GM19023 (cell line): Measurements from ENCODE around the gene XKRX.

Experiments
- ATAC-seq: cut with Tn5 transposase; IDR thresholded peaks from one replicate; pipeline ENCODE4 v1.9.1; 2021; ENCODE audit warnings: mild to moderate bottlenecking, moderate library complexity; ENCODE audit not compliant: unreplicated experiment

The XKRX gene

GRCh38 chrX:100928660-100929613 lies at the start of gene XKRX:
Gene XKRX (minus strand): TSS chrX:100928917. CDS start chrX:100928304, 613 bp downstream.
- peak; percentile 73 for ATAC-seq

DNA sequence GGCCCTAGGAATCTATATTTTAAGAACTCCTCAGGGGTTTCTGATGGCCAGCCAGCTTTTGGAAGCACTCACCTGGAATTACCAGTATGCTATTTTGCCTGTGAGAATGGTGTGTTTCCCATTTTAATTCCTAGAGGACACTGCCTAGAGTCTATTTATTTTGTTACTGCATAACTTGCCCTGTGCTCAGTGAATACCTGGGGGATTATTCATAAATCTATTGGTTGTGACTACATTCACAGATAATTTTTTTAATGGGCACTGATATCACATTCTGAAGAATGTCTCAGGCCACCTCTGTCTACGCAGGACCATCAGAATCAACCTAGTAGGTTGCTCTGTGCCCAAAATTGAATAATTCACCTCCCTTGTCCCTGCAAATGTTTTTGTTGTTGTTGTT lies 47.5 kb upstream of the XKRX start:
- no peak for ATAC-seq

DNA sequence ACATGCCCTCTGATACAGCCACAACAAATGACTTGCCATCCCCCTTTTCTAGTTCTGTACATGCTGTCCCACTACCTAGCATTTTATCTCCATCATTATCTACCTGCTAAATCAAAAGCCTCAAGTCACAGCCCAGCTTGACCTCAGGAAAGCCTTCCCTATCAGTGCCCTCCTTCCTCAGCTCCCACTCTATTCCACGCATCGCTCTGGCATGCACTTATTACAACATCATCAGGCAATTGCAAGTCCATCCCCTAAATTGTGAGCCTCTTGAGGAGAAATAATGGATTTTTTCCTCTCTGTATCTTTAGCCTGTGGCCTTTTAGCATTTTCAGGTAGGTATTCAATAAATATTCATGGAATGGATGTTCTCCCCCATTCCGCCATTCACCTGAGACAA lies 46.5 kb upstream of the XKRX start:
- ATAC-seq, result no peak

- no peak for ATAC-seq
Observed at GRCh38 chrX:100973411-100973810, 44.7 kb upstream of the XKRX start.

- ATAC-seq, result no peak
Observed at GRCh38 chrX:100969936-100970335, 41.2 kb upstream of the XKRX start.

DNA sequence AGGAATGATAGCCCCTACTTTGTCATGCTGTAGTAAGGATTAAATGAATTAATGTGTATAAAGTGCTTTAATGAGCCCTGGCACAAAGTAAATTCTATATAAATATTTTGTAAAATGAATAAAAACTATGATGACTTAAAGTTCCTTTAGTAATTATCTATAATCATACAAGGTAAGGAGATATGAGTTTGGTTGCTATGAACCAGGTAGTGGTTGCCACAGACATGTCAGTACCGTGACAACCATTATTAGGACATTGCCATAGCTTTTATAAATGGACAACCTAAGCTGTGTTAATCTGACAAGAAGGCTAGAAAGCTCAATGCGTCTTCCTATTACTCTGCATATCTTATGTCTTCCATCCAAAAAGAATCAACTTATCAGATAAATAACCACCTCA lies 40.7 kb upstream of the XKRX start, which contains the start of gene ARL13A:
Gene ARL13A, plus strand, starts transcription at position 301 of the 400 bp plus-strand sequence. CDS start 3,982 bp downstream, outside the sequence.
- ATAC-seq, result no peak

DNA sequence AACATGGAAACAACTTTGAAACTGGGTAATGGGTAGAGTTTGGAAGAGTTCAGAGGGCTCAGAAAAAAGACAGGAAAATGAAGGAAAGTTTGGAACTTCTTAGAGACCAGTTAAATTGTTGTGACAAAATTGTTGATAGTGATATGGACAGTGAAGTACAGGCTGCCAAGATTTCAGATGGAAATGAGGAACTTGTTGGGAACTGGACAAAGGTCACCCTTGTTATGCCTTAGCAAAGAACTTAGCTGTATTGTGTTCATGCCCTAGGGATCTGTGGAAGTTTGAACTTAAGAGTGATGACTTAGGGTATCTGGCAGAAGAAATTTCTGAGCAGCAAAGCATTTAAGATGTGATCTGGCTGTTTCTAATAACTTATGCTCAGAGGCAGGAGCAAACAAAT lies 35.6 kb upstream of the XKRX start:
- no peak for ATAC-seq

DNA sequence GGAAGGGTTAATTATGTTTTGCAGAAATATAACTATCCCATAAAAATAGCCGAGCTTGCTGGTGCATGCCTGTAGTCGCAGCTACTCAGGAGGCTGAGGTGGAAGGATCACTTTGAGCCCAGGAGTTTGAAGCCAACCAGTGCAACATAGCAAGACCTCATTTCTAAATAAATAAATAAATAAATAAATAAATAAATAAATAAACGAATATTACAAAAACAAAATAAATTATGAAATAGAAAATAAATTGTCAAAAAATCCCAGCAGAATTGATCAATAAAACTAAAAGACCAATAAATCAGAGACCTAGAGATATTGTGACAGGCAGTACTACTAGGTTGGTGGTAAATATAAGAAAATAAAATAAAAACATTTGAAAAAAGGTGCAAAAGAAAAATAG lies 34.1 kb upstream of the XKRX start:
- ATAC-seq, result no peak

GRCh38 chrX:100948557-100948956 lies 19.8 kb upstream of the XKRX start:
- ATAC-seq, result no peak

DNA sequence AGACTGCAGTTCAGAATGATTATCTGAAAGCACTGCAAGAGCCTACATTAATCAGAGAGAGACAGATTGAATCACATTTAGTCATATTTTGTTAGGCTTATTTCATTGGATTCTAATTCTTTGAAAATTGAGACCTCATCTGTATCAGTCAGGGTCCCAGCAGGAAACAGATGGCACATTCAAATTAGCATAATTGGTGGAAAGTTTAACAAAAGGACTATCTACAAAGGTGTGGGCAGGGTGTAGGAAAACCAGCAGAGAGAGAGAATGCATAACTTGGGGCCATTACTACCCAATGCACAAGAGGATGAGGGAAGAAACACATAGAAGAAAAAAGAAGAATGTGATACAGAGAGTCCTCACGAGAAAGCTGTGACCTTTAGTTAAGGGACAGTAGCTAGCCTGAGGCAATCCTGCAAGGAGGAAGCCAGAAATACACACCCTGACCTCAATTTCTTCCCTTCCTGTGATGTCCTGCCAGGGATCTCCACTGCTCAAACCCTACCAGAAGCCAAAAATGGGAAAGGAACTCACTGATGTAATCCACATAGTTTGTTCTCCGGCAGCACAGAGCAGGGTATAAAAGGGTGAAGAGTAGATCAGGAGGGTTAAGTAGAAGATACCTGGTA lies 17.7 kb upstream of the XKRX start:
- ATAC-seq, result no peak

GRCh38 chrX:100944601-100945000 lies 15.9 kb upstream of the XKRX start:
- ATAC-seq, result no peak

- no peak for ATAC-seq
Observed at GRCh38 chrX:100939333-100939732, 10.6 kb upstream of the XKRX start.

DNA sequence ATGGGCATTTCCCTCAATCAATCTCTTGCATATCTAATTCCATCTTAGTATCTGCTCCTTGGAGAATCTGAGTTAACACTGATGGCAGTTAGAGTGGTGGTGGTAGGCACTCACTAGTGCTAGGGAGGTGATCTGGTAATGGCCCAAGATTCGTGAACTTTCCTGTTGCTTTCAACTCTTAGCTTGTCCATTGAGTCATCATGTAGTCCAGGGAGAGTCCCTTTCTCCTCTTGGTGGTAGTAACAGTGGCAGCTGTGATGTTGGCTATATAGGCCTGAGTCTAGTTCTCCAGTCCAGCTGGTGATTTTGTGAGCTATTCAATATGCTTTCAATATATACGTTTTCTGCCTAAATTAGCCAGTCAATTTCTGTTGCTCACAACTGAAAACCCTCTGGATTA lies 7.0 kb upstream of the XKRX start:
- no peak for ATAC-seq

DNA sequence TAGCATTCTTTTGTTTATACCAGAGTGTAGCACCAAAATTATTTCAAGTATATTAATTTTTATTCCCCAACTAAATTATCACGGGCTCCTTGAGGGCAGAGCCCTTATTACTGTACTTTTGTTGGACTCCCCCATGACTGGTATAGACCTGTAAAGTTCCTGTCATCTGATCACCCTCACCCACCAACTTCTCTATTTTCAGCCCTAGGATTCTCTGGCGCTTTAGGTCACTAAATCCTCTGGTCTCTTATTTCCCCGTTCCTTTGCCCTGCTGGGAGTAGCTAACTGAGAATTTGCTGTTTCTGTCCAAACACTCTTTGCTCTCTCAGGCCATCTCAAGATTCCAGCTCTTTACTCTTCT lies 3.2 kb upstream of the XKRX start:
- ATAC-seq, result no peak

DNA sequence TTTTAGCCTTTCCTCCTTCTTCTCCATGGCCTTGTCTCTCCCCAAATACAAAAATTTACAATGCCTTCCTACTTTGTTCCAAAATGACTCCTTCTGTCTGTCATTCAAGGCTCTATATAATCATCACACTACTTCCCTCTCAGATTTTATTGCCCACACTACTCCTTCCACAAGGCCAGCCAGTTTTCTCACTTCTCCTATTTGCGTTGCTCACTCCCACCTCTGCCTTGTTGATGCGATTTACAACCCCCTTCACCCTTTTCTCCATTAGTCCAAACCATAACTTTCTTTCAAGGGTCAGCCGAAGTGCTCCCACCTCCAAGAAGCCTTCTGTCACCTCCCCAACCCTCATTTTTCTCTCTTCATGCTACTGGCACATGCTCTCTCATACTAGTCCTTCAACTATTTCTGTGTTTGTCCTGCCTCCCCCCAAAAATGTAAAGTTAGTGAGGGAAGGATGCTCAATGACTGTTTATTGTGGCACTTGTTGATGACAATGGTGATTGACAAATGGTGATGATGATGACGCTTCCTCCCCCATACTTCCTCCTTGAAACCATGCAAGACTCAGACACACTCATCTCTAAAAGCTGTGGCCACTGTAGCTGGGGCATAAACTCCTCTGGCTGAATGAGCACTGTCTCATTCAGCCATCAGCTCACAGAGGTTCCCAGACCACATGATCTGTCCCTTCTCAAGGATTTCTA lies 2.7 kb upstream of the XKRX start:
- ATAC-seq, result peak; percentile 59

GRCh38 chrX:100926453-100926852 lies 2.3 kb downstream of the XKRX start:
- no peak for ATAC-seq

DNA sequence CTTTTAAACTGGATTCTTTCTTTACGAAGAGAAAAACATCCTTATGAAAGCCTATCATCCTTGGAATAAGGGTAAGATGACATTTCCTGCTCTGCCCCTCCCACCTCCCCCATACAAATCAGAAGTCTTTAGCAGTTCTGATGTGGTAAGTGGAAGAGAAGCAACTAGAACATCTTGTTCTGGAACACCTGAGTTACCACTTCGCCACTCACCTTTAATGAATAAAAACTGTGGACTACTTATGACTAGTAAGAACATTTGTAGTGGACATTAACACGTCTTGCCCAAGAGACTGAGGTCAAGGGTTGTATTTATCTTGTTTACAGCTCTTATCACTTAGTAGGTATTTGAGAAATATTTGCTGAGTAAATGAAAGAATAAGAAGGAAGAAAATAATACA lies 4.3 kb downstream of the XKRX start:
- no peak for ATAC-seq

DNA sequence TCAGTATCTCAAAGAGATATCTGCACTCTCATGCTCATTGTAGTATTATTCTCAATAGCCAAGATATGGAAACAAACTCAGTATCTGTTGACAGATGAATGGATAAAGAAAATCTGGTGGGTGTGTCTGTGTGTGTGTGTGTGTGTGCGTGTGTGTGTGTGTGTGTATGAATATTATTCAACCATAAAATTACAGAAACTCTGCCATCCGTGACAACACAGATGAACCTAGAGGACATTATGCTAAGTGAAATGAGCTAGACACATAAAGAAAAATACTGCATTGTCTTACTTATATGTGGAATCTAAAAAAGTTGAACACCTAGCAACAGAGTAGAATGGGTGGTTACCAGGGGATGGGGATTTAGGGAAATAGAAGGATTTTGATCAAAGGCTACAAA lies 13.2 kb downstream of the XKRX start:
- ATAC-seq, result no peak

GRCh38 chrX:100913111-100913510 lies 15.6 kb downstream of the XKRX start:
- ATAC-seq, result no peak

- ATAC-seq, result no peak
Observed at GRCh38 chrX:100911731-100912130, 17.0 kb downstream of the XKRX start.

- ATAC-seq, result no peak
Observed at GRCh38 chrX:100905620-100906019, 23.1 kb downstream of the XKRX start.

- ATAC-seq, result no peak
Observed at GRCh38 chrX:100904433-100904832, 24.3 kb downstream of the XKRX start.
